GM19452 (cell line): Measurements from ENCODE around the gene ARHGAP10.

Source experiments
- ATAC-seq: cut with Tn5 transposase; IDR thresholded peaks from one replicate; pipeline ENCODE4 v1.9.1; 2021; ENCODE audit not compliant: unreplicated experiment

ARHGAP10 gene

DNA sequence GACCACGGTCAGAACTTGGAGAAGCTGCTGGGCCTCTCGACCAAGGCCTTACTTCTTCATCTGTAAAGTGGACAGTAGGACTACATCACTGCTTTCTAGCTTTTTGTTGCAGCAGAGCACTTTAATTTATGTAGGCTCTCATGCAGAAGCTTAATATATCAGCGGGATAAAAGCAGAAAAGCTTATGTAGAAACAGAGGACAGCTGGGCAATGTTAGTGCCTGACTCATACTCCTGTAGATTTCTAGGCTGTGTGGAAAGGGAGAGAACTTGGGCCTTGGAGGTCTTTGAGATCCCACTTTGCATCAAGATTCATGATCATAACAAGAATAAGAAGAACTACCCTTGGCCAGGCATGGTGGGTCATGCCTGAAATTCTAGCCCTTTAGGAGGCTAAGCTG, 91.2 kb downstream of the ARHGAP10 start:
- ATAC-seq, result no peak

DNA sequence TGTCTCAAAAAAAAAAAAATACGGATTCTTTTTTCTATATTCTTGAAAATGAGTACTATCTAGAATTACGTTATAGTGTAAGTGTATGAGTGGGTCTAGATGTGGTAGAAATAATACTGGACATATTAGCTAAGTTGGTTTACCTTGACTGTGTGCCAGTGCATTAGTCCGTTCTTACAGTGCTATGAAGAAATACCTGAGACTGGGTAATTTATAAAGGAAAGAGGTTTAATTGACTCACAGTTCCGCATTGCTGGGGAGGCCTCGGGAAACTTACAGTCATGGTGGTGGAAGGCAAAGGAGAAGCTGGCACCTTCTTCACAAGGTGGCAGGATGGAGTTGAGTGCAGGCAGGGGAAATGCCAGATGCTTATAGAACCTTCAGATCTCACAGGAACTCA, 92.4 kb downstream of the ARHGAP10 start:
- no peak for ATAC-seq

GRCh38 chr4:147824884-147825283, 93.0 kb downstream of the ARHGAP10 start:
- no peak for ATAC-seq

DNA sequence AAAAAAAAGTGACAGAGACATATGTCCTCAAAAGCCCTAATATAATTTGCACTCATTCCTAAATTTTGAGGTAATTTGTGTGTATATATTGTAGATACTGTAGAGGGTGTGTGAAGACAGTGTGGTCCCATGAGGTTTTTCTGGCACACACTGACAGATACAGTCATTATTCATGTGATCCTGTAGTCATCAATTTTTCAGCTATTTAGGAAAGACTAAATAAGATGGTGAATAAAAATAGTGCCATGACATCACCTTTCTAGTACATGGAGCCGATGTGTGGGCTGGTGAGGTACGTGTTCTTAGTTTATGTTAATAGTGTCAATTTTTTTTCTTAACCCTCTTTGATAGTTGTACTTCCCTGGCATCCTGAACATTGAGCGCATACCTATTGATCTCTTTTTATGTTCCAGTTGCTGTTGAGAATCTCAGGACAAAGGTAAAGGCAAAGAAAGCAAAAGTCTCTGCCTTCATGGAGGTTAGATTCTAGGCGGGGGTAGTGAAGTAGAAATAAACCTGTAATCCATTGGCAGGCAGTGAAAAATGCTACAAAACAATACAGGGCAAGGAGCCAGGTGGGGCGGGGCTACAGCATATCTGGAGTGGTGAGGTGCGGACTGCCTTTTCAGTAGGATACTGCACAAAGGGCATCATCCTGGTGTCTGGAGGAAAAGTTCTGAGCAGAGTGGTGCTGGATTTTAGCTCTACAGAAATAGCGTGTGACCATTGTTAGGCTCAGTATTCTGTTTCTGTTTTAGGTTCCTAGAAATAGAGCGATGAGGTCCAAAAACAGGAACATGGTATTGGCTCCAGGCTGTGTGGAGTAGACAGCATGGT, 93.8 kb downstream of the ARHGAP10 start:
- ATAC-seq, result no peak

GRCh38 chr4:147826288-147826646, 94.4 kb downstream of the ARHGAP10 start:
- no peak for ATAC-seq

DNA sequence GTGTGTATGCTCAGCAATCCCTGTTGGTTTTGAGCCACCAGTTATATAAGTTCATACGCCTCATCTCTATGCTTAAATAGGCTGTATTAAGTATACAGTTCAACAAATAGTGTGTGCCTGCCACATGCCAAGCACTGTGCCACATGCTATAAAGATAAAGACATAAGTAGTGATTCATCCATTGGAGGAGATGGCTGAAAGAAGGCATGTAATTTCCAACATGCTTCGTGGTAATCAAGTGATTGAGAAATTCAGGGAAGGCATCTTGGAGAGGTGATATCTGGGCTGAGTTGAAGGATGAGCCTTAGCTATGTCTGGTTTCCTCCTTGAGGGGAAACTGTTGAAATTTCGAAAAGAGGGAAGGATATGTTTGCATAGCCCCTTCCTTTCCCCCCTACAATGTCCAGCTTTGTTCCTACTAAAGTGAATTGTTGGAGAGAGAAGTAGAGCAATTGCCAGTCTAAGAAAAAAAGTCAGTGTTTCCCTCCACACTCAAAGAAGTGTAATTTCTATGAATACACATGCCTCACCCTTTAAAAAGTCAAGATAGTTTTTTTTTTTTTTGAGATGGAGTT, 96.5 kb downstream of the ARHGAP10 start:
- ATAC-seq, result no peak

- ATAC-seq, result no peak
Observed at GRCh38 chr4:147829401-147830101, 97.7 kb downstream of the ARHGAP10 start.

GRCh38 chr4:147830102-147830463, 98.2 kb downstream of the ARHGAP10 start:
- no peak for ATAC-seq

GRCh38 chr4:147830987-147831386, 99.1 kb downstream of the ARHGAP10 start:
- ATAC-seq, result no peak

DNA sequence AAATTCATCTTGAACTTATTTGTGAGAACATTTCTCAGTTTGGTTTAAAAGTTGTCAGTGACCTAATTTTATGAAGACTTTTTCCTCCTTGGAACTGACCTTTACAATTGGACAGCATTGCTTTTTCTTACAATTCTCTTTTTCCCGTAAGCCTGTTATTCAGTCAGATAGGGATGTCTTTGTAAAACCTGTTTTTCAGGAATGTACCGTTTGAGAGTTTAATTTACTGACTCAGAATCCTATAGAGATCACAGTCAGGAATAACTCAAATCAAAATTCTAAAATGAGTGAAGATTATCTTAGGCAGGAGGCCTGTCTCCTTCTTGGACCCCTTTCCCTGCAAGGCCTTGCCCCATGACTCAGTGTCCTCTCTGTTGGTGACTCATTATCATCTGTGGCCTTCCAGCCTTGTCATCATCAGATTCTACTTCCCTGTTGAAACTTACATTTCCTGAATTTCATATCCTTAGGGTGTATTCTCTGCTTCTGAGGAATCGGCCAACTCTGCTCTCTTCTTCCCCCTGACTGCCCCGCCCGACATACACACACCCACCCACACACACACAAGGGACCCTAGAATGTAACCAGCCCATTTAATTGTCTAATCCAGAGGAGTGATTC, 99.8 kb downstream of the ARHGAP10 start:
- no peak for ATAC-seq

- ATAC-seq, result no peak
Observed at GRCh38 chr4:147833254-147833653, 101.4 kb downstream of the ARHGAP10 start.

GRCh38 chr4:147833741-147834140, 101.9 kb downstream of the ARHGAP10 start:
- ATAC-seq, result no peak

DNA sequence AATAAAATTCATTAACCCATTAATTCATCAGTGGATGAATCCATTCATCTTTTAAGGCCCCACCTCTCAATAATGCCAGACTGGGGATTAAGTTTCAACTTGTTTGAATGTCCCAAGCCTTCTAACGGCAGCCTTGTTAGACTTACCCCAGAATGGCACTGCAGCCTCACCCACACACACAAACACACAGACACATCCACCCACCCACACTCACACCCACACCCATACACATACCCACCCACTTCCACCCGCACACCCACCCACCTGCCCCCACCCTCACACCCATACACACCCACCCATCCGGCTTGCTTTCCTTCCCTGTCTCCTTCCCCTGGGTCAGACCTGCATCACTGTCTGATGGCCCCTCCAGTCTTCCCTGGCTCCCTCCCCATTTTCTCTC, 102.6 kb downstream of the ARHGAP10 start:
- ATAC-seq, result no peak

DNA sequence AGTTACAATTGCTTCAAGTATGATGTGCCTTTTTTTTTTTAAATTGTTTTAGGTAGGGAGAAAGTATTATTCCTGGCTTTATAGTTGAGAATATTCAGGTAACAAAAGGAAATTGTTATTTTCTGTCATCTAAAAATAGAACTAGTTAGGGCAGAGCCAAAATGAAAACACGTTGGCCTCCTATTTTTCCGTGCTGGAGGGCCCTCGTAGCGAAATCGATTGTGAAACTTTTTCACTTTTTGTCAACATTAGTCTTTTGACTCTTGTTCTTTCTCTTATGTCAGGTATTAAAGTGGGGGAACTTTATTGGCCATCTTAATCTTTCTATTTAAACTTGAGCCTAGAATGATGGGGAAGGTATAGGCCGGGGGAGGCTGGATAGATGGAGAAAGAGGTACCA, 104.9 kb downstream of the ARHGAP10 start:
- ATAC-seq, result no peak

DNA sequence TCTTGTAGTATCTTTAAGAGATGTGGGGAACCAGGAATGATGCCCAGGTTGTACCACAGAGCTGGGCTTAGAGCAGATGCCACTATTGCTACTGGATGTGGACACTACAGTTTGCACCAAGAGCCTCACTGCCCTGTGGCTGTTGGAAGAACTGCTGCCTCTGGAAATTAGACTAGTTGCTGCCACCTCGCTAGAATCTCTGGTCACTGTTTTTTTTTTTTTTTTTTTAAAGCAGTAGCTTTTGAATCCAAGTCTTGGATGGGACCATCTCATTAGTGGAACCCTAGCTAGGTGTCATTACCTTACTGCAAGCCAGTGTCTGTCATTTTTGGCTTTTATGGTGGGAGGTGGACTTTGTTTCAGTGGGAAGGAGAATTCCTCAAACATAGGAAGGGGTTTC, 105.5 kb downstream of the ARHGAP10 start:
- no peak for ATAC-seq

DNA sequence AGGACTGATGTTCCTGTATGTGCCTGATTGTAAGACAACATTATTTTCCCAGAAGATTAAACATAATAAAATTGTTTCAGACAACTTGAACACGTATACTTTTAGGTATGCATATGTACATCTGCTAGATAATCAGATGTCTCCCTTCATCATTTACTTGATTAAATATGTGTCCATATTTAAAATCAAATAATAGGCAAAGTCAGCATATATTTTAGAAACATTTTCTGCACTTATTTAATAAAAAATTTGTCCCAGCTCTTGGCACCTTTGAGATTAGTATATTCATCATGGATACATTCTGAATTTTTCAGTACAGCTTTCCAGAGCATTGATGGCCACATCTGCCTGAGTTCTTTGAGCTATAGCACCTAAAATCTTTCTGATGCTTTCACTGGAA, 106.0 kb downstream of the ARHGAP10 start:
- ATAC-seq, result no peak

DNA sequence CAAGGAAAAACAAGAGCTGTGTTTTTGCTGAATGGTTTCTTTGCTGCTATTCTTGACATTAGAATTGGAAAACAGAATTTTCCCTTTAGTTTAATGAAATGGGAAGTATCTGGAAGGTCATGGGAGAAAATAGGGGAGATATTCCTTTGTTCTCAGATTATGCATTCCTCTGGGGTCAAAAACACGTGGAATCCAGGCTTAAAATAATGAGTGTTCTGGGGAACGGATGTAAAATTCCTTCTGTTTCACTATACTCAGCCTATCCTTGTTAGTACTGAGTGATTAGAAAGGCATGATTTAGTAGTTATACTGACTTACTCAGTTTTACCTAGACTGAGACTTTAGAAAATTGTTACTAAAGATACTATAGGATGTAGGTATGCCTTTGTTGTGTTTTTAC, 107.3 kb downstream of the ARHGAP10 start:
- ATAC-seq, result no peak

DNA sequence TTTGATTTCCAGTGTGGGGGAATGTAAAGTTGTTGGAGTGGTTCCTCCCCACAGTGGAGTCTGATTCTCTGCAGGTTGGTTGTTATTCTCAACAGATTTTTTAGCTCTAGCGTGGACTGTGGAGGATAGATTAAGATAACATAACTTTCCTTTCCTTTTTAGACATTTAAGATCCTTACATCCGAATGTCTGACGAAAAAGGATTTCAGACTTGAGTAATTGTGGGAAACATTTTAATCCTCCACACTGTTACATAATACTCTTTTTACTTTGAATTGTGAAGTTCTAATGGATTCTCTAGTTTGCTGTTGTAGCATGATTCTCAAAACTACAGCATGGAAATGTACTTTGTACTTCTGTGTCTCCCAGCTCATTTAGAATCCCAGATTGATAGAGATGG, 107.8 kb downstream of the ARHGAP10 start:
- no peak for ATAC-seq

DNA sequence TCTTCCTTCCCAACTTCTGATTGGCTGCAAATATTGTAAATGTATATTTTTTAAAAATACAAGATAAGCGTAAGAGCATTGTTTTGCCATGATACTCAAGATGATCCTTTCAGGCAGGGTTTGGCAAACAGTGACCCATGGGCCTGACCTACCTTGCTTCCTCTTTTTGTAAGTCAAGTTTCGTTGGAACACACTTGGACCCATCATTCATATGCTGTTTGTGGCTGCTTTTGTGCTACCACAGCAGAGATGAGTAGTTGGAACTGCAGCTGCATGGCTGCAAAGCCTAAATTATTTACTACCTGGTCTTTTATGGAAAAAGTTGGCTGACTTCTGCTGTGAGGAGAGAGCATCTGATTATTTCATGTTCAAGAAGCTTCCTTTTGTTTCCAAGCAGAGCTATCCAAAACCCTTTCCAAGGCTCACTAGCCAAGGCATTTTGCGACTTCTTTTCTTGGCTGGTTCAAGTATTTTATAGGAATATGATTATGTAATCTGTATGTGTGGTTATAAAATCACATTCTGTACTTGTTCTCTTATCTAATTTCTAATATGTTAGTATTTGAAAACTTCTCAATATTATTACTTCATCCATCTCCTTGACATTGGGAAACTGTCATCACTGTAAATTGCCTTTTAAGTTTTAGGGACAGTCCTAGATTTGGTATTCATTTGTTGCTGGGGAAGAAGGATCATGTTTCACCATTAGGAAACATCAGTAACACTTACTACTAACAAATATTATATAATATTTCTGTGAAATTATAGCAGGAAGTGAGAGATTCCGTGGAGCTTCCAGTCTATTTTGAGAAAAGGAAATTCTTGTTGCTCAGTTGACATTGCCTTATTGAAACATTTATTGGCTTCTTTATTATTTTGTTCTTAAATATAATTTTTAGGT, 109.2 kb downstream of the ARHGAP10 start:
- peak; percentile 78 for ATAC-seq

GRCh38 chr4:147842573-147842972, 110.7 kb downstream of the ARHGAP10 start:
- ATAC-seq, result no peak

DNA sequence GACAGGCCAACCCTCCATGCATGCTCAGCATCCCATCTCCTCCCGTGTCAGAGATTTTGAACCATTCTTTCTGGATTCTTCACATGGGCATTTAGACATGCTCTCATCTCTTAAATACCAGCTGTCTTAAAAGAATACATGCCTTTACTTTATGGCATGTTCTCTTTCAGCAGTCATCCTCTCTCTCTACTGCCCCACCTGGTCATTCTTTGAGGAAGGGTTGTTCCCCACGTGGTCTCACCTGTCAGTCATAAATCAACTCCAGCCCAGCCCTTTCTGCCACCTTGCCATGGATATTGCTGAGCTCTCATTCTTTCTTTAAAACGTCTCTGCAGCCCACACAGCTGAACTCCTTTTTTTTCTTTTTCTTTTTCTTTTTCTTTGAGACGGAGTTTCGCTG, 111.3 kb downstream of the ARHGAP10 start:
- ATAC-seq, result peak; percentile 42
